ENCODE data around the gene LAPTM4A.
A peak's percentile ranks its signal among the peaks of the same experiment; 100 is the strongest.
"Not testable (repeated sequence)": the region's sequence is repeated elsewhere in the genome, so short reads cannot be mapped to it uniquely, and the experiment has no call there.

The LAPTM4A gene

GRCh38 chr2:20050104-20050645 lies 1.3 kb downstream of the LAPTM4A start:
- peak; percentile 66 to 76 for DNase-seq

- DNase-seq: no peak
Observed at GRCh38 chr2:20049637-20050036, 1.8 kb downstream of the LAPTM4A start.

- DNase-seq: no peak
Observed at GRCh38 chr2:20048488-20049448, 2.7 kb downstream of the LAPTM4A start.

- not testable (repeated sequence) for DNase-seq
Observed at GRCh38 chr2:20045712-20046292, 5.6 kb downstream of the LAPTM4A start.

DNA sequence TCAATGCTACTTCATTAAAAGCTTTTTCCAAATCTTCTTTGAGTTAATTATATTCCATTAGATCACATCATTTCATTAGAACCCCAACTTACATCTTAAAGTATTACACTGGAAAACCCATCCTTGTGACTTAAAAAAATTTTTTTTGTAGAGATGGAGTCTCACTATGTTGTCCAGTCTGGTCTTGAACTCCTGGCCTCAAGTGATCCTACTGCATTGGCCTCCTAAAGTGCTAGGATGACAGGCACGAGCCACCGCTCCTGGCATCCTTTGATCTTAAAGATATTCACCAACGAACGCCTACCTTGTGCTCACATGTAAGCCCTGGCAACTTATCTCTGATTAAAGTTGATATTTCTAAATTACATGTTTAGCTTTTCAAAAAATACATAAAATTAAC lies 6.7 kb downstream of the LAPTM4A start:
- DNase-seq: no peak

DNA sequence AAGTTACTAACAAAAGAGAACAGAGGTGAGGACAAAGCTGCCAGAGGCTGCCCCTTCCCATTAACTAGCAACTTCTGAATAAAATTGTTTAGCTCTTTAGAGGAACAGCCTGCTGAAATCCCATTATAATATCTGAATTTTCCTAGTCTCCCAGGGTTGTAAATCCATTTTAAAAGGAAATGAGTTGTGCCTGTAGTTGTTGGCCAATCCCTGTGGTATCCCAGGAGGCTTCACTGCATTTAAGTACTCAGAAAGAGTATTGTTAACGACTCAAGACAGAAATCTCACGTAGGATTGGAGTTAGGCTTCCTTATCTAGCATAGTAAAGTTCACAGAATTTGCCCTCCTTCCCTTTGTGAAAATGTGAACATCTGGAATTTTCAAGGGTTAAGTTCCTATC lies 8.9 kb downstream of the LAPTM4A start:
- DNase-seq: no peak

- no peak for DNase-seq
Observed at GRCh38 chr2:20040489-20041172, 10.8 kb downstream of the LAPTM4A start.

DNA sequence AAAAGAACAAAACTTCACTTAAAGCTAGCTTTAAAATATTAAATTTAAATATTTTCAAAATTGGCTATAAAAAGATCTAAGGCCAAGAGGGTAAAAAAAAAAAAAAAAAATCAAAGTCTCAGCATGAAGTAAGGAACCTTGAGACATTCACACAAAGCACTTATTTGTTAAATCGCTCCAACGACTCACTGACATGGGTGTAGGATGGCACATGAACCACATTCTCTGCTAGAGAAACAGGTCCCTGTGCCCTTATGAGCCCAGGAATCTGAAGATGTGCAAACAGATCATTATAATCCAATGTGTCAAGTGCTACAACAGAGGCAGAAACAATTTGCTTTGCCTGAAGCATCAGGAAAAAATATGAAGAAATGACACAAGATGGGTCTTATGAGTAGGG lies 13.8 kb downstream of the LAPTM4A start:
- no peak for DNase-seq

- DNase-seq: no peak
Observed at GRCh38 chr2:20035955-20036666, 15.3 kb downstream of the LAPTM4A start.

DNA sequence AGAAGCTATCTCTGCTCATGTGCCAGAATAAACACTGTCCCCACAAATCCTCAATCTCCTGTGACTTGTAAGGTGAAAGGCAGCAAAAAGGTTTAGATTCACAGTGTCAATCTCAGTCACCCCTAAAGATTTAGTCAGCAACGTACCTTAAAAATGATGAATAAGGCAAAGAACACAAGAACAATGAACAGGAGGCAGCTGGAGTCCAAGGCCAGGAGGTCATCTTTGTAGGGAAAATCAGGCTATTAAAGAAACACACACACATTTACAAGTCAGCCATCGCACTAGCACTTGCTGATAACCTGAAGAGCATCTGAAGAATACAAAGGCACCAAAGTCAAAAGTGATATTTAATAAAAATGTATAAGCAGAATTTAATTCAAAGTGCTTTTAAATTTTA lies 16.6 kb downstream of the LAPTM4A start:
- DNase-seq: no peak

- no peak for DNase-seq
Observed at GRCh38 chr2:20034218-20034617, 17.2 kb downstream of the LAPTM4A start.

DNA sequence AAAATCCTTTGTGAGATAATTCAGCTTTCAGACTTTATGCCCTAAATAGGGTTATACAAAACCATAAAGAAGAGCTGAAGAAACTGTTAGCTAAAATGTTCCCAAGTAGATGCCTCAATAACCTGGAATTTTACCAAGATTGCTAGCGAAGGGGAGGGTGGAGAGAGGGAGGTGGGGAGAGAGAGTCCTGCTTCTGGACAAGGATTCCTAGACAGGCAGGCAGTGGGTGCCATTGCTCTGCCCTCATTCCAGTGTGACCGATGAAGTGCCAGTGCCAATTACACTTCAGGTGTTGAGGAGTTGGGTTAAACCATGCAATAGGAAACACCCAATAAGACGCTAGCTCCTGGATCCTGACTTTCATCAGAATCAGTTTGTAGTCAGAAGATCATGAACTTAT lies 18.1 kb downstream of the LAPTM4A start:
- no peak for DNase-seq

DNA sequence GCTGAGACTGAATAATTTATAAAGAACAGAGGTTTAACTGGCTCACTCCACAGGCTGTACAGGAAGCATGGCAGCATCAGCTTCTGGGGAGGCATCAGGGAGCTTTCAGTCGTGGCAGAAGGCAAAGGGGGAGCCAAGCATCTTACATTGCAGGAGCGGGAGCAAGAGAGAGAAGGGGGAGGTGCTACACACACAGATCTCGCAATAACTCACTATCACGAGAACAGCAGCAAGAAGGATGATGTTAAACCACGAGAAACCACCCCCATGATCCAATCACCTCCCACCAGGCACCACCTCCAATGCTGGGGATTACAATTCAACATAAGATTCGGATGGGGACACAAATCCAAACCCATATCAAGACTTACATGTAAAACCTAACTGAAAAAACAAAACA lies 21.2 kb downstream of the LAPTM4A start:
- DNase-seq: no peak

DNA sequence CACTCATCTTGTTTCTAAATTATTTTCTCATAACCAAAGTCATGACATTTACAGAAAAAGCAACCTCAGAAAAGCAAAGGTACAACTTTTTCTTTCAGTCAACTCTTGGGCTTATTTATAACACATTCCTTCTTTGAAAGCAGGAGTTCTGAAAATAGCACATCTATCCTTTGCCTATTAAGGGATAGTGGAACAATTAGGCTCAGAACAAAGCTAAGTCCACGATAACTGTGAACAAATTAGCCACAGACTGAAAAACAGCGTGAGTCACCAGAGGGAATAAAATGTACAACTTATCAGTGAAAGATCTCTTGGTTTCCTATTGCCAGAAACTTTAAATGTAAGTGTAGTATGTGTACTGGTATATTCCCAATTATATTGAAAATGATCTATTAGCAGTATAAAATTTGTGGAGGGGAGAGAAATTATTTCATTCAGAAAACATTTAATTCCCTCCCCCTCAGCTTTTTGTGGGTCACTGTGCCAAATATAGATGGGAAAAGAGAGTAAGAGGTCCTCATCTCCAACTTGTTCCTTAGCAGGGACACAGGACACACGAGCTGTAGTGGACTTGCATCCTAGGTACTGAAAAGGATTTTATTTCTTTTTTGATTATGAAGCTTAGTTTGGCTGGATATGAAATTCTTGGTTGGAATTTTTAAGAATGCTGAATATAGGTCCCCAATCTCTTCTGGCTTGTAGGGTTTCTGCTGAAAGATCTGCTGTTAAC lies 23.6 kb downstream of the LAPTM4A start:
- no peak for DNase-seq

GRCh38 chr2:20027260-20027677 lies 24.2 kb downstream of the LAPTM4A start:
- no peak for DNase-seq

GRCh38 chr2:20025065-20025786 lies 26.2 kb downstream of the LAPTM4A start:
- DNase-seq: no peak

GRCh38 chr2:20023688-20024087 lies 27.7 kb downstream of the LAPTM4A start:
- DNase-seq: no peak

GRCh38 chr2:20021405-20022009 lies 29.9 kb downstream of the LAPTM4A start:
- DNase-seq: no peak

DNA sequence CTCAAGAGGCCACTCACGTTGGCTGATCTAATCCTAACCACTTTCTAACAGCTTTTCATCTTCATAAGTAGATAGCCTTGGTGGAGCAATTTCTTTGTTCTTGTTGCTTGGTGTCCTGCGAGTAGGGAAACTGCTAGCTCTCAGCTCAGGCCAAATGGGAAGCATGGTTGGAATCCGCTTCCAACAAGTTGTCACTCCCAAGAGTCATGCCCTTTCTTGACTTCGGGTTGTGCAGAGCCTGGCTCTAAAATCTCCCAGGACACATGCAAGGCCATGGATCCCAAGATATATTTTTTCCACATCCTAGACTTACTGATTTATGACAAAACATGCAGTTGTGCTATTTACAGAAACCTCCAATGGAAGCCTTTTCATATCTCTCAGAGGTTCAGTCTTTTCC lies 31.7 kb downstream of the LAPTM4A start:
- no peak for DNase-seq

- no peak for DNase-seq
Observed at GRCh38 chr2:20018601-20019152, 32.8 kb downstream of the LAPTM4A start.

DNA sequence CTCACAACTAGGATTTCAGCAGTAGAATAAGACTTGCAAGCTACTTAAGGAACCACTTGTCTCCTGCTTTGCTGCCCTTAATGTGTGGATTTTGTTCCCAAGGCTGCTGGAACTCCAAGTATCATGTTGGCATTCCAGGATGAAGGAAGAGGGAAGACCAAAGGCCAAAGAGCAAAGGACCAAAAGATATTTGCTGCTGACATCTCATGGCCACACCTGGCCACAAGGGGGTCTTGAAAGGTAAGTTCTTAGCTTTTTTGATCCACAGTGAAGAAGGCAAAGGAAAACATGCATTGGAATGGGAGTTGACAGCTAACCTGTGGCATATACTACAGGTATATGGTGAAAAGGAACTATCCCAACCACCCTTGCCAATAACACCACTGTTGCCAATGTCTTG lies 35.1 kb downstream of the LAPTM4A start:
- DNase-seq: no peak
